ENCODE measurements around the gene DNAJB4.

- TF ChIP-seq CTCF (conservative IDR thresholded peaks at IDR 0.05 in 1 of 2, IDR thresholded peaks at IDR 0.05 in 1 of 2; ENCODE audit: extremely low read depth in 1 of 2, insufficient read depth in 1 of 2, low read depth in 1 of 2, low read length in 2 of 2) (no peak), EZH2 (IDR thresholded peaks at IDR 0.05; ENCODE audit: borderline replicate concordance, low read length) (no peak)
Measured at GRCh38 chr1:78044796-78045562, 40.2 kb downstream of the DNAJB4 start.
